Measurements from ENCODE around the gene ASIC1. TPM values are rescaled to one million over a fixed set of nuclear protein-coding genes. Genes with fewer than 3 reads are reported as not detected.
A peak's percentile ranks its signal among the peaks of the same experiment; 100 is the strongest.

The ASIC1 gene
- total RNA-seq, 4 donors from 2014 or later, result 0.70 to 5.7 (median 1.5) TPM; not detected in 1

DNA sequence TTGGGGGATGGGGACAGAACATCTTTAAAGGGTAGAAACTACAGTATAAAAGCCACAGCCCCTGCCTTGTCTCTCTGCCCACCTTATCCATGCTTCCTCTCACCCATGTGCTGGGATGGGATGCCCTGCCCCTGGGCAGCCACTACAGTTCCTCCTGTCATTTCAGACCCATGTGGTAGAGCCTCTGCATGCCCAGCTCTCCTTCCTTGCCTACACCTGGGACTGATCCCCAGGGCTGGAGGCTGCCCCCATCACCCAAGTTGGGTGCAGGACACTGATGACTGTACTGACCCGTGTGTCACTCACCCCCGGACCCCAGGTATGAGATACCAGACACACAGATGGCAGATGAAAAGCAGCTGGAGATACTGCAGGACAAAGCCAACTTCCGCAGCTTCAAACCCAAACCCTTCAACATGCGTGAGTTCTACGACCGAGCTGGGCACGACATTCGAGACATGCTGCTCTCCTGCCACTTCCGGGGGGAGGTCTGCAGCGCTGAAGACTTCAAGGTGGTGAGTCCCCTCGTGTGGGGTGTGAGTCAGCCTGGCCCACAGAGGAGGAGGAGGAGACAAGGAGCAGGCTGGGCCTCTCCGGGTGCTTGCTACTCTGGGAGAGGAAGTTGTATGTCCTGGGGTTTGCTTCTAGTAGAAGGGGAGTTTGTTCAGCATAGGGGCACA, 2.2 kb downstream of the ASIC1 start:
- no peak overlapping the region for H3K27ac ChIP-seq
- peaks cover 0 to 4% of the 10 kb centered on the region in 2 donors for H3K27me3 ChIP-seq
- no peaks in the 10 kb centered on the region for H3K36me3 ChIP-seq
- H3K4me3 ChIP-seq, result no peak overlapping the region
- TF ChIP-seq, protein P1, sequence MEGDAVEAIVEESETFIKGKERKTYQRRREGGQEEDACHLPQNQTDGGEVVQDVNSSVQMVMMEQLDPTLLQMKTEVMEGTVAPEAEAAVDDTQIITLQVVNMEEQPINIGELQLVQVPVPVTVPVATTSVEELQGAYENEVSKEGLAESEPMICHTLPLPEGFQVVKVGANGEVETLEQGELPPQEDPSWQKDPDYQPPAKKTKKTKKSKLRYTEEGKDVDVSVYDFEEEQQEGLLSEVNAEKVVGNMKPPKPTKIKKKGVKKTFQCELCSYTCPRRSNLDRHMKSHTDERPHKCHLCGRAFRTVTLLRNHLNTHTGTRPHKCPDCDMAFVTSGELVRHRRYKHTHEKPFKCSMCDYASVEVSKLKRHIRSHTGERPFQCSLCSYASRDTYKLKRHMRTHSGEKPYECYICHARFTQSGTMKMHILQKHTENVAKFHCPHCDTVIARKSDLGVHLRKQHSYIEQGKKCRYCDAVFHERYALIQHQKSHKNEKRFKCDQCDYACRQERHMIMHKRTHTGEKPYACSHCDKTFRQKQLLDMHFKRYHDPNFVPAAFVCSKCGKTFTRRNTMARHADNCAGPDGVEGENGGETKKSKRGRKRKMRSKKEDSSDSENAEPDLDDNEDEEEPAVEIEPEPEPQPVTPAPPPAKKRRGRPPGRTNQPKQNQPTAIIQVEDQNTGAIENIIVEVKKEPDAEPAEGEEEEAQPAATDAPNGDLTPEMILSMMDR (IDR thresholded peaks at IDR 0.05), result no peak
- TF ChIP-seq POLR2A (IDR thresholded peaks at IDR 0.05), result no peak
- H3K9me3 ChIP-seq, result no peaks in the 10 kb centered on the region
- H3K4me1 ChIP-seq, result peaks cover 0 to 25% (median 6%) of the 10 kb centered on the region in 4 donors
- peak in 1 of 3 donors; percentile 40 for DNase-seq

DNA sequence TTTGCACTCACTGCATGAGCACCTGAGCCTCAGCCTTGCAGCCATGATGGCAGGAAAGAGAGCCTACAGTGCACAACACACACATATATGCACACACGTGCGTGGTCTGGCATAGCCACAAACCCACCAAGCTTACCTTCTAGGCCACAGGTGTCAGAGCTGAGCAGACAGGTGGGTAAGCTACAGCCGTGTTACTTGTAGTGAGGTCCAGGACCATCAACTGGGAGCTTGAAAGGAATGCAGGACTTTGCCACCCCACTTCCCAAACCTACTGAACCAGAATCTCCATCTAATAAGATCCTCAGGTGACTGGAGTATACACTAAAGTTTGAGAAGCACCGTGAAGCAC, 2.7 kb downstream of the ASIC1 start:
- no peak for DNase-seq
- no peaks in the 10 kb centered on the region for H3K9me3 ChIP-seq
- H3K36me3 ChIP-seq, result no peaks in the 10 kb centered on the region
- H3K4me3 ChIP-seq, result no peak overlapping the region
- no peak overlapping the region for H3K27ac ChIP-seq
- TF ChIP-seq POLR2A (IDR thresholded peaks at IDR 0.05), result no peak
- TF ChIP-seq, protein P1 (IDR thresholded peaks at IDR 0.05), result no peak
- H3K27me3 ChIP-seq, result peaks cover 0 to 4% of the 10 kb centered on the region in 2 donors
- H3K4me1 ChIP-seq, result peaks cover 0 to 25% (median 6%) of the 10 kb centered on the region in 4 donors

DNA sequence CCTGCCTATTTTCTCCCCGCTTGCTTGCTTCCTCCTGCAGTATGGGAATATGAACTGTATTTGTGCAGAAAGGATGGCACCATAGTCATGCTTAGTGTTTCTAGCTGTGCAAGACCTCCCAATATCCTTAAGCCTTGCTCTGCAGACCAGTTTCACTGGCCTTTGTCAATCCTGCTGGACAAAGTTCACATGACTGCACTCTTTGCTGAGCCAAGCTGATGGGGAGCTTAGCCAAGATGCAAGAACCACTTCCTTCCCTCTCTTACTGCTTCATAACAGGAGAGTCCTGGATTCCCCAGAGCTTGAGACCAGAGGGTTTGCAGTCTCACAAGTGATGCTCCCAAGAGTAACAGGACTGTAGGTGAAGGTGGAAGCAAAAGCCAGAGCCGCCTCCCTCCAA, 3.8 kb downstream of the ASIC1 start:
- H3K4me3 ChIP-seq, result no peak overlapping the region
- no peak for TF ChIP-seq POLR2A (IDR thresholded peaks at IDR 0.05)
- TF ChIP-seq, protein P1 (IDR thresholded peaks at IDR 0.05), result no peak
- H3K27ac ChIP-seq, result no peak overlapping the region
- no peaks in the 10 kb centered on the region for H3K9me3 ChIP-seq
- peaks cover 0 to 19% (median 6%) of the 10 kb centered on the region in 4 donors for H3K4me1 ChIP-seq
- H3K36me3 ChIP-seq, result no peaks in the 10 kb centered on the region
- DNase-seq, result no peak
- peaks cover 0 to 4% of the 10 kb centered on the region in 2 donors for H3K27me3 ChIP-seq

DNA sequence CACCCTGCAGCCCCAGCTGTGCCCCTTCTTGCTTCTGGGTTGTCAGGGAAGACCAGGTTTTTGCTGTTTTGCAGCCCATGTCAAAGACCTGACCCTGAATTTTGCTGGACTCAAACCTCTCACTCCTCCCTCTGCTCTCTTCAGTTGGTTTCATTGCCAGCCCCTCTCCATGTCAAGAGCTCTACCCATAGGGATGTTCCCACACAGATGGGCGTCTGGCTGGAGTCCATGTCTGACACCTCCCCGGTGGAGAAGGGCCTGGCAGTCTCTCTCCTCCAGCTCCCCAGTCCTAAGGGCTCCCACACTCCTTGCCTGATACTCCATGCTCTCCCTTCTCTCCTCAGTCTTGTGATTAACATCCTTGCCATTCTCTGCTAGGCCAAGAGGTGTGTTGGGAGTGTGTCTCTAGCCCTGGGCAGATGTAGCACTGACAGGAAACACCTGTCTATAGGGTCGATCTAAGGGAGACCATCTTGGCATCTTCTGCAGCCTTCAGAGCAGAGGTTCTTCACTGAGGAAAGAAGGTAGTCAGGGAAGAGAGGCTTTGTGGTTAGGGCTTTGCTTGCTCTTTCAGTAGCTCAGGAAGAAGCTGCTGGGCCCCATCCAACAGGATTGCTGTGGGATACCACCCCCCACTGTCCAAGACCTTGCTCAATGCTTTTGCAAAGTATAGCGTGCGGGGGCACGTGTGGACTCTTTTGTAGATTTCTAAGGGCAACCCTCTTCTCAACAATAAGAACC, 4.7 kb downstream of the ASIC1 start:
- TF ChIP-seq POLR2A (IDR thresholded peaks at IDR 0.05), result no peak
- TF ChIP-seq, protein P1 (IDR thresholded peaks at IDR 0.05), result no peak
- Histone ChIP-seq H3K4me1 (peaks cover 0 to 9% (median 4%) of the 10 kb centered on the region in 4 donors), H3K4me3 (no peak overlapping the region), H3K36me3 (no peaks in the 10 kb centered on the region), H3K27ac (no peak overlapping the region), H3K27me3 (peaks cover 0 to 4% of the 10 kb centered on the region in 2 donors), H3K9me3 (no peaks in the 10 kb centered on the region)
- no peak for DNase-seq

DNA sequence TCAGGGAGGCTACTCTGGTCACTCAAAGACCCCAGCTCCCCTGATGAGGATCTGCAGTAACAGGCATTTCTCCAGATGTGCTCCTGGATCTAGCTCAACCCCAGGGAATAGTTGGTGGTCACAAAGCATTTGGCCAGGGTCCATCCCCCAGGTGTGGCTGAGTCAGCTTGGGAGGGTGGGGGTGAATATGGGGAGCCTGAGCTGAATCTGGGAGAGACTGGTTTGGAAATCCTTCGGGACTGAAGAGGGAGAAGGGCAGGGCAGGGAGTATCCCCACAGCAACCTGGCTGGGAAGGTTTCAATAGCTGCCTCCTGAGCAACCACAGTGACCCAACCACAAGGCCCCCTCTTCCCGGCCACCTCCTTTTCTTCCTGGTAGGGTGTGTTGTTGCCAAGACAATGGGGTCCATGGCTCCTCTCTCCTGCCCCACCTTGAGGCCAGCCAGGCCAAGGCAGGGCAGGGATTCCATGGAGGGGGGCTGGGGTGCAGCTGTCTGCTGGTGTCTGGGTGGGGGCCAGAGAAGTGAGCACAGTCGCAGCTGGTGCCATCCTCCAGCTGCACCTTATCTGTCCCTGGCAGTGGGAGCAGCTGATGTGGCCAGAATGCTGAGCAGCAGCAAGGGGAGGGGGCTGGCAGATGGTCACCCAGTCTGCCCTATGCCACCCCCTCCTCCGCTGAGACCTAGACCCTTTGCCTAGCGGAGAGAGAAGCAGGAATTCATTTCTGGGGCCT, 5.5 kb downstream of the ASIC1 start:
- no peak for DNase-seq

More for the DNA sequence above, 5.5 kb downstream of the ASIC1 start:
- Histone ChIP-seq H3K36me3 (no peaks in the 10 kb centered on the region), H3K9me3 (no peaks in the 10 kb centered on the region), H3K4me1 (peaks cover 0 to 4% (median 1%) of the 10 kb centered on the region in 4 donors), H3K4me3 (no peak overlapping the region), H3K27ac (no peak overlapping the region), H3K27me3 (peaks cover 0 to 4% of the 10 kb centered on the region in 2 donors)
- no peak for TF ChIP-seq POLR2A (IDR thresholded peaks at IDR 0.05)
- TF ChIP-seq, protein P1 (IDR thresholded peaks at IDR 0.05), result no peak
